Activated T-helper 2 cell treated with anti-CD3 and anti-CD28 coated beads, Interferon-gamma antibody, Interleukin-2, Interleukin-4, amounts not matched to agents 10 μg/mL and 5 μg/mL and 100 μg/mL, durations not matched to agents 14 hours and 24 hours and 36 hours (primary cell): ENCODE data around the gene LTBP4. TPM values are rescaled to one million over a fixed set of nuclear protein-coding genes. Genes with fewer than 3 reads are reported as not detected.

Source experiments
- DNase-seq: peaks from one replicate; pipeline ENCODE4 v3.0.0; 2021; ENCODE audit warnings: low spot score
- H3K27ac Mint-ChIP-seq: one replicate; pipeline ENCODE4 v1.8.0; 2021; ENCODE audit warnings: mixed read lengths
- H3K27me3 Mint-ChIP-seq: one replicate; pipeline ENCODE4 v1.8.0; 2021; ENCODE audit warnings: low read depth, mixed read lengths
- H3K36me3 Mint-ChIP-seq: one replicate; pipeline ENCODE4 v1.8.0; 2021; ENCODE audit warnings: low read depth, mixed read lengths
- H3K4me1 Mint-ChIP-seq: one replicate; pipeline ENCODE4 v1.8.0; 2021; ENCODE audit warnings: low read depth, mixed read lengths
- H3K4me3 Mint-ChIP-seq: one replicate; pipeline ENCODE4 v1.8.0; 2021; ENCODE audit warnings: low read depth, mild to moderate bottlenecking, moderate library complexity, mixed read lengths
- H3K9me3 Mint-ChIP-seq: one replicate; pipeline ENCODE4 v1.8.0; 2021; ENCODE audit warnings: mixed read lengths
- intact Hi-C: fragments of 100-400 bp; cut with micrococcal nuclease; formaldehyde crosslinking; loops from one replicate; pipeline ENCODE4 v1.15.1; 2023
- total RNA-seq: library from RNA; stranded (reverse); gene quantifications from 2 replicates; pipeline ENCODE4 v1.2.3, GENCODE V29; 2022

The LTBP4 gene
- total RNA-seq, 1 donor from 2014 or later = 104 TPM

DNA sequence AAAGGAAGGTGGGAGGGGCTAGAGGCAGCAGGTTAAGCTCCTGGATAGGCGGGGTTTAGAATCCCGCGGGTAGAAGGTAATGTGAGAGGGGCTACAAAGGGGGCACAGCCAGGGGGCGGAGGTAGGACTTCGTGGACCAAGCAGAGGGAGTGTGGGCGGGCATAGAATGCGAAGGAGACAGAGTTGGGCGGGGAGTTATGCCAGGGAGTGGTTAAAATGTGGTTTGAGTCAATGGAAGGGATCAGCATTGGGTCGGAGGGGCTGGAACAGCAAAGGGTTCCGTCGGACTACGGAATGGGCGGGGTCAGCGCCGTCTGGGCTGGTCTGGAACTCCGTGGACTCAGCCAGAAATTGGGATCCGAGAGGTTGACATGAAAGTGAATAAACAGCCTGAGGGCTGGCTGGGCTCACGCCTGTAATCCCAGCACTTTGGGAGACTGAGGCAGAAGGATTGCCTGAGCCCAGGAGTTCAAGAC is 3.0 kb downstream of the LTBP4 start:
- Mint-ChIP-seq H3K36me3 (no peaks in the 10 kb centered on the region), H3K9me3 (no peaks in the 10 kb centered on the region), H3K4me1 (peaks cover 50% of the 10 kb centered on the region), H3K27ac (peak overlapping the region; percentile 78), H3K4me3 (peak overlapping the region; percentile 85), H3K27me3 (peaks cover 19% of the 10 kb centered on the region)
- intact Hi-C loops = loop anchor here (1.0 to 10.0 kb wide), 5 partner anchors 11 to 1821 kb away; partner anchors contain the start of genes AKT2 and LIPE
- DNase-seq = no peak

DNA sequence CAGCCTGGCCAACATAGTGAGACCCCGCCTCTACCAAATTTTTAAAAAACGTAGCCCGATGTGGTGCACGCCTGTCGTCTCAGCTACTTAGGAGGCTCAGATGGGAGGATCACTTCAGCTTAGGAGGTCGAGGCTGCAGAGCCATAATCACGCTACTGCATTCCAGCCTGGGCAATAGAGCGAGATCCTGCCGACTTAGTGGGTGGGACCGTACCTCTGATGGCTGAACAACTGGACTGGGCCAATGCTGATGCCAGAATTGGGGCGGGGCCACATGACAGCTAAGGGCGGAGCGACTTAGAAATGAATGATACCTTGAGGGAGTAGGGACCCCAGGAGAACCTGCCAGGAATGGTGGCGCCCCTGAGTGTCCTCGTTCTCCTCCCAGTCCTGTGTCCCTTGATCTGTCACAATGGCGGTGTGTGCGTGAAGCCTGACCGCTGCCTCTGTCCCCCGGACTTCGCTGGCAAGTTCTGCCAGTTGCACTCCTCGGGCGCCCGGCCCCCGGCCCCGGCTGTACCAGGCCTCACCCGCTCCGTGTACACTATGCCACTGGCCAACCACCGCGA is 3.6 kb downstream of the LTBP4 start:
- Mint-ChIP-seq H3K36me3 (no peaks in the 10 kb centered on the region), H3K9me3 (no peaks in the 10 kb centered on the region), H3K27me3 (peaks cover 14% of the 10 kb centered on the region), H3K27ac (peak overlapping the region; percentile 93), H3K4me3 (peak overlapping the region; percentile 85), H3K4me1 (peaks cover 46% of the 10 kb centered on the region)
- DNase-seq = no peak
- intact Hi-C loops = loop anchor here (1.0 to 10.0 kb wide), 5 partner anchors 11 to 1820 kb away; partner anchors contain the start of genes AKT2 and LIPE

DNA sequence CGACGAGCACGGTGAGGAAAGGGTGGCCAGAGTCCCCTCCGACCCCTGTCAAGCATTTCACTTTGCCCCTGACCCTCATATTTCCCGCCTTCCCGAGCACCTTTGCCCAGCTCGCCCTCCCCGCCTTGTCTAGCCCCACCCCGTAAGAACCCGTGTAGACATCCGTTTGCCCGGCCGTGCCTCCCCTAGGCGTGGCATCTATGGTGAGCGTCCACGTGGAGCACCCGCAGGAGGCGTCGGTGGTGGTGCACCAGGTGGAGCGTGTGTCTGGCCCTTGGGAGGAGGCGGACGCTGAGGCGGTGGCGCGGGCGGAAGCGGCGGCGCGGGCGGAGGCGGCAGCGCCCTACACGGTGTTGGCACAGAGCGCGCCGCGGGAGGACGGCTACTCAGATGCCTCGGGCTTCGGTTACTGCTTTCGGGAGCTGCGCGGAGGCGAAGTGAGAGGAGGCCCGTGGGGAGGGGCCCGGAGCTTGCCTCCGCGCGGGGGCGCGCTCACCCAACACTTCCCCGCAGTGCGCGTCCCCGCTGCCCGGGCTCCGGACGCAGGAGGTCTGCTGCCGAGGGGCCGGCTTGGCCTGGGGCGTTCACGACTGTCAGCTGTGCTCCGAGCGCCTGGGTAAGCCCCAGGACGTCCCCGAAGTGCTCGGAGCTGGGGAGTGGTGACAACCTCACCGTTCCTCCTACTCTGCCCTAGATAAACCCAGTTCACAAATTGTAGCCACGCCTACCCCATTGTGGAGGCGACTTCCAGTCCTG is 4.2 kb downstream of the LTBP4 start:
- peak; percentile 86 for DNase-seq
- H3K27me3 Mint-ChIP-seq = peaks cover 12% of the 10 kb centered on the region
- peak overlapping the region; percentile 93 for H3K27ac Mint-ChIP-seq
- intact Hi-C loops = loop anchor here (2.0 to 10.0 kb wide), 4 partner anchors 35 to 1819 kb away; partner anchors contain the start of genes AKT2 and LIPE
- no peaks in the 10 kb centered on the region for H3K9me3 Mint-ChIP-seq
- no peaks in the 10 kb centered on the region for H3K36me3 Mint-ChIP-seq
- H3K4me3 Mint-ChIP-seq = peak overlapping the region; percentile 85
- H3K4me1 Mint-ChIP-seq = peaks cover 47% of the 10 kb centered on the region

DNA sequence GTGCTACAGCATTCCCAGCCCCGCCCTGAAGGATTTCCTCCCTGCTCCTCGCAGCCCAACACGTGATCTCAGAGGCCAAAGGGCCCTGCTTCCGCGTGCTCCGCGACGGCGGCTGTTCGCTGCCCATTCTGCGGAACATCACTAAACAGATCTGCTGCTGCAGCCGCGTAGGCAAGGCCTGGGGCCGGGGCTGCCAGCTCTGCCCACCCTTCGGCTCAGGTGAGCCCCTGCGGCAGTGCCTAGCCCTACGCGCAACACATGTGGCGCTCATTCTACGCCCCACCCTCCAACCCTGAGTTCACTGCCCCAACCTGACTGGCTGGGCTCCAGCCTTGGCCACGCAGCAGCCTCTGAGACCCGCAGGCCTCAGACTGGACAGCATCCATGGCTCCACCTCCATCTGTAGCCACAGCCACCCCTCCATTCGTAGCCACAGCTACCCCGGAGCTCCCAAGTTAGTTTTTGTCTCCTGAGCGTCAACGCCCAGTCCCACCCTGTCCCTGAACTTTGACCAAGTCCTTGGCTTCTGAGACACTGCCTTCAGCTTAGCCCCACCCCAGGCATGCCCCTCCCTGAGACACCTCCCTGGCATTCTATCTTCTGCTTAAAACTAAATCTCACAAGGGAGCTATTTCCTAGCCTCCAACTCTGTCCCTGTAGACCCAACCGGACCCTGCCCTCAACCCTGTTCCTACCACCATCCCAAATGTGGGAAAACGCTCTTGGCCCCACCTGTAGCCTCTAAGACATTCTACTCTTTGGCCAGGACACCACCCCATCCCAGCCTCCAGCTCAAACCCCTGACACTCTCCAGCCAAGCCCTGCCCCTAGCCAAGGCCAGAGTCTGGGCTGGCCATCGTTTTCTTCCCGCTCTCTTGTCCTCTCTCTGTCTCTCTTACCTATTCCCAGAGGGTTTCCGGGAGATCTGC is 6.4 kb downstream of the LTBP4 start:
- intact Hi-C loops = loop anchor here (10.0 kb wide), 3 partner anchors 323 to 1817 kb away; partner anchors contain the start of genes AKT2 and LIPE
- Mint-ChIP-seq H3K4me3 (peak overlapping the region; percentile 85), H3K9me3 (no peaks in the 10 kb centered on the region), H3K27me3 (no peaks in the 10 kb centered on the region), H3K4me1 (peaks cover 51% of the 10 kb centered on the region), H3K36me3 (no peaks in the 10 kb centered on the region), H3K27ac (no peak overlapping the region)
- DNase-seq = no peak

DNA sequence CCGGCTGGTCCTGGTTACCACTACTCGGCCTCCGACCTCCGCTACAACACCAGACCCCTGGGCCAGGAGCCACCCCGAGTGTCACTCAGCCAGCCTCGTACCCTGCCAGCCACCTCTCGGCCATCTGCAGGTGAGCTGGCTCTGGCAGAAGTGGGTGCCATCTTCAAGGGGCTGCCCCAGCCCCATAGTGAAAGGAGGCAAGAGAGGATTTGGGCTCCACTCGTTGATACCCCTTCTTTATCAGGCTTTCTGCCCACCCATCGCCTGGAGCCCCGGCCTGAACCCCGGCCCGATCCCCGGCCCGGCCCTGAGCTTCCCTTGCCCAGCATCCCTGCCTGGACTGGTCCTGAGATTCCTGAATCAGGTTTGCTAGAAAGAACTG is 7.1 kb downstream of the LTBP4 start:
- no peaks in the 10 kb centered on the region for H3K27me3 Mint-ChIP-seq
- no peak for DNase-seq
- intact Hi-C loops = loop anchor here (10.0 kb wide), 3 partner anchors 323 to 1817 kb away; partner anchors contain the start of genes AKT2 and LIPE
- H3K27ac Mint-ChIP-seq = no peak overlapping the region
- H3K4me1 Mint-ChIP-seq = peaks cover 46% of the 10 kb centered on the region
- H3K4me3 Mint-ChIP-seq = peak overlapping the region; percentile 54
- no peaks in the 10 kb centered on the region for H3K9me3 Mint-ChIP-seq
- H3K36me3 Mint-ChIP-seq = no peaks in the 10 kb centered on the region

DNA sequence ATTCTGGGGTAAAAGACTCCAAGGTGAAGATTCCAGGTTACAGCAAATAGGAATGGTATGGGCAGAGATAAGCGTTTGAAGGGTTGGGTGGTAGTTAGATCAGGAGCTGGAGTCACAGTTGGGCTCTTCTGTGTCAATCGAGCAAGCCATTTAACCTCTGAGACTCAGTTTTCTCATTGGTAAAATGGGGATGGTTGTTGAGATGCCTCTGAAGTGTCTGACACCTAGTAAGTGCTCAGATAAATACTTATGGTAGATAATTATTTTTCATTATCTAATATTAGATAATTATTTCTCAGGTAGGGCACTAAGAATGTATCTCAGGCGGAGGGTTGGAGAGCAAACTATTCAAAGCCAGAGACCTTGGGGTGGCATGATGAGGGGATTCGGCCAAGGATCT is 7.8 kb downstream of the LTBP4 start:
- intact Hi-C loops = loop anchor here (10.0 kb wide), 3 partner anchors 324 to 1816 kb away; partner anchors contain the start of genes AKT2 and LIPE
- H3K4me3 Mint-ChIP-seq = peak overlapping the region; percentile 80
- H3K36me3 Mint-ChIP-seq = no peaks in the 10 kb centered on the region
- H3K27ac Mint-ChIP-seq = peak overlapping the region; percentile 93
- no peaks in the 10 kb centered on the region for H3K9me3 Mint-ChIP-seq
- peaks cover 39% of the 10 kb centered on the region for H3K4me1 Mint-ChIP-seq
- H3K27me3 Mint-ChIP-seq = no peaks in the 10 kb centered on the region
- DNase-seq = no peak

DNA sequence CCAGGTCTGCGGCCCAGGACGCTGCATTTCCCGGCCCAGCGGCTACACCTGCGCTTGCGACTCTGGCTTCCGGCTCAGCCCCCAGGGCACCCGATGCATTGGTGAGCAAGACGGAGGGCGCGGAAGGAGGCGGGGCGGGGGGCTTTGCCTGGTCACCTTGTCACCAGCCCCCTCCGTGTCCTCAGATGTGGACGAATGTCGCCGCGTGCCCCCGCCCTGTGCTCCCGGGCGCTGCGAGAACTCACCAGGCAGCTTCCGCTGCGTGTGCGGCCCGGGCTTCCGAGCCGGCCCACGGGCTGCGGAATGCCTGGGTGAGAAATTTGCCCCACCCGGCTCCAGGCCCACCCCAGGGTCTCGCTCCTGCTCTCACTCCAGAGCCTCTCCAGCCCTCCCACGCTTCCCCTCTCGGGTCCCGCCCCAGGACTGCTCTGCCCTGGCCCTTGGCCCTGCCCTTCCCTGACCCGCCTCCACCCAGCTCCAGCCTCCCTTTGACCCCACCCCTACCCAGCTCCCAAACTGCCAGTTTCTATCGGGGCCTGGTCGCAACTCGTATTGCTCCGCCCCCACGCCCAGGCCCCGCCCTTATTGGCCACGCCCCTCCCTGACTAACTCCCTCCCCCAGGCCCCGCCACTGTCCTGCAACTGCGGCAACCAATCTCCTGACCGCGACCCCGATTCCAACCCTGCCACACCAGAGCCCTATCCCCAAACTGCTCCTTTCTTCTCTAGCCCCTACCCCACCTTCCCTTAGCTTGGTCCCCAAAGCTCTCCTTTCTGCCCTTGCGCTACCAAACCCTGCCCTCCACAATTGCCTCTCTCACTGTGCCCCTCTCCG is 8.6 kb downstream of the LTBP4 start:
- intact Hi-C loops = loop anchor here (5.0 to 10.0 kb wide), 6 partner anchors 142 to 1815 kb away; partner anchors contain the start of genes AKT2, BLVRB, EGLN2 and HNRNPUL1
- no peaks in the 10 kb centered on the region for H3K9me3 Mint-ChIP-seq
- peak overlapping the region; percentile 93 for H3K27ac Mint-ChIP-seq
- peaks cover 35% of the 10 kb centered on the region for H3K4me1 Mint-ChIP-seq
- no peaks in the 10 kb centered on the region for H3K36me3 Mint-ChIP-seq
- peak; percentile 87 for DNase-seq
- no peaks in the 10 kb centered on the region for H3K27me3 Mint-ChIP-seq
- peak overlapping the region; percentile 80 for H3K4me3 Mint-ChIP-seq

DNA sequence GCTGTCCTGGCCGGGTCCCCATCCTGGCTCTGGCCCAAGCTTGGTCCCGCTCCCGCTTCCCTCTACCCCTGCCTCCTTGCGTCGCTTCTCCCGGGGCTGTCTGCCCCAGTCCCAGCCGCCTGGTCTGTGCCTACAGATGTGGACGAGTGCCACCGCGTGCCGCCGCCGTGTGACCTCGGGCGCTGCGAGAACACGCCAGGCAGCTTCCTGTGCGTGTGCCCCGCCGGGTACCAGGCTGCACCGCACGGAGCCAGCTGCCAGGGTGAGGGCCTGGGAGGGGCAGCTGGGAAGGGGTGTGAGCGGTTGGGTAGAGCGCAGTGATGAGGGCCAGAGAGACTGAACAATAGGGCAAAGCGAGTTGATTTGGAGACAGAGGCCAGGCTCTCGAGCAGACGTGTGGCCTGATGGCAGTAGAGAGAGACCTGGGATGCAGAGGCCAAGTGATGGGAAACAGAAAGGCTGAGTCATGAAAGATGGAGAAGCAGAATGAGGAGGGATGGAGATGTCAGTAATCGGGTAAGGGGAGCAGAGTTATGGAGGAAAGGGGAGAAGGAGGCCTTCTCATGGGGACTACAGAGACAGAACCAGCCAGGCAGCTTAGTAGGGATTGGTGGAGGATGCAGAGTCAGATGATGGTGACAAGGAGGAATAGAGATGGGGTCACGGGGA is 9.4 kb downstream of the LTBP4 start:
- Mint-ChIP-seq H3K4me3 (peak overlapping the region; percentile 80), H3K36me3 (peaks cover 1% of the 10 kb centered on the region), H3K27ac (peak overlapping the region; percentile 93), H3K4me1 (peaks cover 37% of the 10 kb centered on the region), H3K27me3 (no peaks in the 10 kb centered on the region), H3K9me3 (no peaks in the 10 kb centered on the region)
- no peak for DNase-seq
- intact Hi-C loops = loop anchor here (5.0 to 10.0 kb wide), 3 partner anchors 143 to 654 kb away; partner anchors contain the start of genes BLVRB, EGLN2, HNRNPUL1 and SPTBN4

DNA sequence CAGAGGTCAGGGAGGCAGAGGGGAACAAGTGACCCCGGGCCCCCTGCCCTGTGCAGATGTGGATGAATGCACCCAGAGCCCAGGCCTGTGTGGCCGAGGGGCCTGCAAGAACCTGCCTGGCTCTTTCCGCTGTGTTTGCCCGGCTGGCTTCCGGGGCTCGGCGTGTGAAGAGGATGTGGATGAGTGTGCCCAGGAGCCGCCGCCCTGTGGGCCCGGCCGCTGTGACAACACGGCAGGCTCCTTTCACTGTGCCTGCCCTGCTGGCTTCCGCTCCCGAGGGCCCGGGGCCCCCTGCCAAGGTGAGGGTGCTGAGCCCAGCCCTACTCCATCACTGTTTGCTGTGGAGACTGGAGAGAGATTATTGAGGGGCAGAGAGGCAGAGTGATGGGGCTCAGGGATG is 9.9 kb downstream of the LTBP4 start:
- intact Hi-C loops = loop anchor here (5.0 to 10.0 kb wide), 3 partner anchors 144 to 654 kb away; partner anchors contain the start of genes BLVRB, EGLN2, HNRNPUL1 and SPTBN4
- DNase-seq = no peak

DNA sequence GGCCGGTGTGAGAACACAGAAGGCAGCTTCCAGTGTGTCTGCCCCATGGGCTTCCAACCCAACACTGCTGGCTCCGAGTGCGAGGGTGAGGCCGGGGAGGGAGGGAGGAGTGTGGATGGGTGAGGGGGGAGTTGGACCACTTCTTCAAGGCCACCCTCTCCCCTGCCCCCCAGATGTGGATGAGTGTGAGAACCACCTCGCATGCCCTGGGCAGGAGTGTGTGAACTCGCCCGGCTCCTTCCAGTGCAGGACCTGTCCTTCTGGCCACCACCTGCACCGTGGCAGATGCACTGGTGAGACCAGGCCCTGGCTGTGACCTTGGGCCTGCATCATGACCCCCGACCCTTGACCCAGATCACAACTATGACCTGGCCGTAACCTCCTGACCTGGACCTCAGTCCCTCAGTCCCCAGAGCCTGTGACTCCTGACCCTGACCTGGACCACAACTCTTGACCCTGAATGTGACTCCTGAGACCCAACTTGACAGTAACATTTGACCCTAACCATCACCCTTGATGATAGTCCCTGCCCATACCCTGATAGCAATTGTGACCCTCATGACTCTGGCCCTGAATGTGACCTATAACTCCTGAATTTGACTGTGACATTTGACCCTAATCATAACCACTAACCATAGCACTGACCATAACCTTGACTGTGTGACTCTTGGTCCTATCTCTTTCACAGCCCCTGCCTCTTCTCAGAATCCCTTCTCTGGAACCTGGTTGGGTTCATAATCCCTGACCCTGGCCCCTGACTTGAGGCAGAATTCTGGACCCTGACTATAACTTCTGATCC is 10.9 kb downstream of the LTBP4 start:
- H3K27me3 Mint-ChIP-seq = no peaks in the 10 kb centered on the region
- no peaks in the 10 kb centered on the region for H3K9me3 Mint-ChIP-seq
- peaks cover 39% of the 10 kb centered on the region for H3K4me1 Mint-ChIP-seq
- intact Hi-C loops = loop anchor here (5.0 to 10.0 kb wide), 3 partner anchors 145 to 653 kb away; partner anchors contain the start of genes BLVRB, EGLN2, HNRNPUL1 and SPTBN4
- peak overlapping the region; percentile 26 for H3K4me3 Mint-ChIP-seq
- H3K36me3 Mint-ChIP-seq = peaks cover 9% of the 10 kb centered on the region
- H3K27ac Mint-ChIP-seq = peak overlapping the region; percentile 23
- no peak for DNase-seq

More for the DNA sequence above, 9.9 kb downstream of the LTBP4 start:
- no peaks in the 10 kb centered on the region for H3K9me3 Mint-ChIP-seq
- H3K4me1 Mint-ChIP-seq = peaks cover 39% of the 10 kb centered on the region
- H3K4me3 Mint-ChIP-seq = peak overlapping the region; percentile 80
- H3K27ac Mint-ChIP-seq = peak overlapping the region; percentile 93
- peaks cover 6% of the 10 kb centered on the region for H3K36me3 Mint-ChIP-seq
- no peaks in the 10 kb centered on the region for H3K27me3 Mint-ChIP-seq
